Globus pallidus (tissue), 1 donor: Measurements from ENCODE around the gene TTC39A.

Source experiments
- DNase-seq: peaks from one replicate; pipeline ENCODE4 v3.0.0-alpha.2; 2015; ENCODE audit warnings: low spot score

TTC39A gene

GRCh38 chr1:51314974-51315373, 15.4 kb downstream of the TTC39A start:
- no peak for DNase-seq

GRCh38 chr1:51313961-51314777, 16.2 kb downstream of the TTC39A start:
- no peak for DNase-seq

- DNase-seq = no peak
These were observed 17.0 kb downstream of the TTC39A start for GRCh38 chr1:51313268-51313852.

- DNase-seq = no peak
These were observed 17.6 kb downstream of the TTC39A start for GRCh38 chr1:51312718-51313117.

- no peak for DNase-seq
These were observed 18.5 kb downstream of the TTC39A start for GRCh38 chr1:51311826-51312225.

GRCh38 chr1:51310871-51311613, 19.3 kb downstream of the TTC39A start:
- DNase-seq = no peak

- no peak for DNase-seq
These were observed 21.1 kb downstream of the TTC39A start for GRCh38 chr1:51309291-51309690.

GRCh38 chr1:51308636-51309035, 21.7 kb downstream of the TTC39A start:
- no peak for DNase-seq

GRCh38 chr1:51306950-51307349, 23.4 kb downstream of the TTC39A start:
- no peak for DNase-seq

GRCh38 chr1:51305371-51305823, 25.0 kb downstream of the TTC39A start:
- no peak for DNase-seq

- no peak for DNase-seq
These were observed 26.0 kb downstream of the TTC39A start for GRCh38 chr1:51304360-51304759.

- no peak for DNase-seq
These were observed 26.6 kb downstream of the TTC39A start for GRCh38 chr1:51303751-51304251.

- DNase-seq = no peak
These were observed 27.0 kb downstream of the TTC39A start for GRCh38 chr1:51303315-51303714.

- DNase-seq = no peak
These were observed 27.6 kb downstream of the TTC39A start for GRCh38 chr1:51302746-51303145.

GRCh38 chr1:51302270-51302669, 28.1 kb downstream of the TTC39A start:
- DNase-seq = no peak

- DNase-seq = no peak
These were observed 28.6 kb downstream of the TTC39A start for GRCh38 chr1:51301844-51302162.

GRCh38 chr1:51301152-51301843, 29.1 kb downstream of the TTC39A start:
- DNase-seq = no peak

GRCh38 chr1:51299981-51300670, 30.2 kb downstream of the TTC39A start:
- no peak for DNase-seq

- no peak for DNase-seq
These were observed 31.0 kb downstream of the TTC39A start for GRCh38 chr1:51299185-51299885.

GRCh38 chr1:51298322-51298705, 32.0 kb downstream of the TTC39A start:
- DNase-seq = no peak
